HL-60 (cell line): ENCODE data around the gene TERB1.

Experiments
- GABPA ChIP-seq: IDR thresholded peaks from 2 replicates; pipeline ENCODE4 v1.6.1; 2012; ENCODE audit warnings: low read depth
- POLR2AphosphoS5 ChIP-seq: IDR thresholded peaks from 2 replicates; pipeline ENCODE4 v1.6.1; 2012; ENCODE audit warnings: low read depth
- REST ChIP-seq: IDR thresholded peaks from 2 replicates; pipeline ENCODE4 v1.6.1; 2012; ENCODE audit warnings: low read depth; ENCODE audit not compliant: insufficient replicate concordance
- TF ChIP-seq, protein P1 (sequence below): IDR thresholded peaks from one replicate; pipeline ENCODE4 v1.5.1; 2011; ENCODE audit warnings: low read length, control low read depth, inconsistent platforms; ENCODE audit not compliant: insufficient read depth

DNA sequence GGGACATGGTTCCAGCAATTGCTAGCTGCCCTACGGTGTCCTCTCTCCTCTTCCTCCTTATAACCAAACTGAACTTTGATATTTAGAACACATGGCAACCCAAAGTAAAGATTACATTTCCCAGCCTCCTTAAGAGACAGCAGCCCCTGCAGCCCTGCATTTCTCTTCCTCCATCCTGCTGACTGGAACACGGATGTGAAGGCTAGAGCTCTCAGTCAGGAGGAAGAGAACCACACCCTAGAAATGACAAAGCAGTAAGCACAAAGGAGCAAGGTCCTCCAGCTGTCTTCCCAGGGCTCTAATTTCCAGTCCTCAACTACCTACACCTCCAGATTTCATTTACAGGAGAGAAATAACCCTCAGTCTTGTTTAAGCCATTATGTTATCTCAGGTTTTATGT is 60.9 kb downstream of the TERB1 start:
- TF ChIP-seq, protein P1, sequence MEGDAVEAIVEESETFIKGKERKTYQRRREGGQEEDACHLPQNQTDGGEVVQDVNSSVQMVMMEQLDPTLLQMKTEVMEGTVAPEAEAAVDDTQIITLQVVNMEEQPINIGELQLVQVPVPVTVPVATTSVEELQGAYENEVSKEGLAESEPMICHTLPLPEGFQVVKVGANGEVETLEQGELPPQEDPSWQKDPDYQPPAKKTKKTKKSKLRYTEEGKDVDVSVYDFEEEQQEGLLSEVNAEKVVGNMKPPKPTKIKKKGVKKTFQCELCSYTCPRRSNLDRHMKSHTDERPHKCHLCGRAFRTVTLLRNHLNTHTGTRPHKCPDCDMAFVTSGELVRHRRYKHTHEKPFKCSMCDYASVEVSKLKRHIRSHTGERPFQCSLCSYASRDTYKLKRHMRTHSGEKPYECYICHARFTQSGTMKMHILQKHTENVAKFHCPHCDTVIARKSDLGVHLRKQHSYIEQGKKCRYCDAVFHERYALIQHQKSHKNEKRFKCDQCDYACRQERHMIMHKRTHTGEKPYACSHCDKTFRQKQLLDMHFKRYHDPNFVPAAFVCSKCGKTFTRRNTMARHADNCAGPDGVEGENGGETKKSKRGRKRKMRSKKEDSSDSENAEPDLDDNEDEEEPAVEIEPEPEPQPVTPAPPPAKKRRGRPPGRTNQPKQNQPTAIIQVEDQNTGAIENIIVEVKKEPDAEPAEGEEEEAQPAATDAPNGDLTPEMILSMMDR, result no peak
- TF ChIP-seq POLR2AphosphoS5, result no peak
- no peak for TF ChIP-seq GABPA
- no peak for TF ChIP-seq REST
